ACHN (cell line): ENCODE data around the gene SATL1.
"Not testable (repeated sequence)": the region's sequence is repeated elsewhere in the genome, so short reads cannot be mapped to it uniquely, and the experiment has no call there.

ENCODE experiments used
- DNase-seq: peaks from one replicate; pipeline ENCODE4 v3.0.0-alpha.2; 2015
- in situ Hi-C: cut with HindIII; loops from 2 replicates; pipeline ENCODE4 v1.10.0; 2017; ENCODE audit warnings: low sequenced_read_pairs, low pct_ligation_motif_present, low pct_unique_long_range_greater_than_20kb

SATL1 gene, protein sequence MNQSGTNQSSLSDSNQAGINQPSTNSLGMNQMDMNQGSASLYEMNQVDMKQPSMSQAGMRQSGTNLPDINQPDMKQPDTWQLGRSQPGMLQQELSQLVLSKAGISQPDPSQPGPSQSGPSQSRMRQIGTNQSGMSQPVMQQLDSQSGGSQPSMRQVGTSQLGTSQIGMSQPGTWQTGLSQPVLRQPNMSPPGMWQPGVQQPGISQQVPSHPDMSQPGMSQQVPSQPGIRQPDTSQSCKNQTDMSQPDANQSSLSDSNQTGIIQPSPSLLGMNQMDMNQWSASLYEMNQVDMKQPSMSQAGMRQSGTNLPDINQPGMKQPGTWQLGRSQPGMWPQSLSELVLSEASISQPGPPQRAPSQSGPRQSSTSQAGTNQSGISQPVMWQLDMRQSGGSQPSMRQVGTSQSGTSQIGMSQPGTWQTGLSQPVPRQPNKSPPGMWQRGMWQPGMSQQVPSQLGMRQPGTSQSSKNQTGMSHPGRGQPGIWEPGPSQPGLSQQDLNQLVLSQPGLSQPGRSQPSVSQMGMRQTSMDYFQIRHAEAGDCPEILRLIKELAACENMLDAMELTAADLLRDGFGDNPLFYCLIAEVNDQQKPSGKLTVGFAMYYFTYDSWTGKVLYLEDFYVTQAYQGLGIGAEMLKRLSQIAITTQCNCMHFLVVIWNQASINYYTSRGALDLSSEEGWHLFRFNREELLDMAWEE

DNA sequence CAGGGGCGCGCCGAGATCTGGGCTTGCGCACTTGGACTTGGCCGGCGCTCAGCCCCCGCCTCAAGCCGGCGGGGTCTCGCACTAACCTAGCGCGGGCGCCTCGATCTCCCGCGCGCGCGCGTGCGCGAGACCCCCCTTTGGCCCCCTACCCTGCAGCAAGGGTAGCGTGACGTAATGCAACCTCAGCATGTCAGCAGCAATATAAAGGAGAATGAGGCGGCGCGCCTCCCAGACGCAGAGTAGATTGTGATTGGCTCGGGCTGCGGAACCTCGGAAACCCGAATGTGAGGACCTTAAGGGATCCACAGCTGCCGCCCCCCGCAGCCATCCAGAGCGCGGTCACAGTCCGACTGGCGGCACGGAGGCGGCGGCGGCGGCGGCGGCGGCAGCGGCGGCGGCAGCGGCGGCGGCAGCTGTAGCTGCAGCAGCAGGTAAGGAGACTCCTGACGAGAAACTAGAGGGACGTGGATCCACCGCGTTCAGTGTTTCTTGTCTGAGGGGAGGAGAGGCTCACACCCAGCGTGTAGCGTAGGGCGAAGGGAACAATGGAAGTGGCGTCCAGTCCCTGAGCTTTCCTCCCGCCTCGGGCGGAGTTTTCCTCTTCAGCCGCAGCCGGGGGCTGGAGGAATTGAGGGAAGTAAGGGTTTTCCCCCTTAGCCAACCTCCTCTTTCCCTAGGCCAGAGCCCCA lies at the start of gene SATL1, which contains the start of gene ZNF711:
TSS of gene SATL1 (minus strand) at position 19 of the 689 bp plus-strand sequence. CDS start 134,811 bp downstream, outside the sequence.
TSS of gene ZNF711 (plus strand) at position 231 of the 689 bp plus-strand sequence. CDS start 3,582 bp downstream, outside the sequence.
- in situ Hi-C loops: no loop called here
- no peak for DNase-seq

- in situ Hi-C loops: no loop called here
- DNase-seq: no peak
These were observed 45.6 kb upstream of the SATL1 start for GRCh38 chrX:85288992-85289723.

GRCh38 chrX:85285286-85285685 lies 41.7 kb upstream of the SATL1 start:
- DNase-seq, in situ Hi-C loops: not testable (repeated sequence)

DNA sequence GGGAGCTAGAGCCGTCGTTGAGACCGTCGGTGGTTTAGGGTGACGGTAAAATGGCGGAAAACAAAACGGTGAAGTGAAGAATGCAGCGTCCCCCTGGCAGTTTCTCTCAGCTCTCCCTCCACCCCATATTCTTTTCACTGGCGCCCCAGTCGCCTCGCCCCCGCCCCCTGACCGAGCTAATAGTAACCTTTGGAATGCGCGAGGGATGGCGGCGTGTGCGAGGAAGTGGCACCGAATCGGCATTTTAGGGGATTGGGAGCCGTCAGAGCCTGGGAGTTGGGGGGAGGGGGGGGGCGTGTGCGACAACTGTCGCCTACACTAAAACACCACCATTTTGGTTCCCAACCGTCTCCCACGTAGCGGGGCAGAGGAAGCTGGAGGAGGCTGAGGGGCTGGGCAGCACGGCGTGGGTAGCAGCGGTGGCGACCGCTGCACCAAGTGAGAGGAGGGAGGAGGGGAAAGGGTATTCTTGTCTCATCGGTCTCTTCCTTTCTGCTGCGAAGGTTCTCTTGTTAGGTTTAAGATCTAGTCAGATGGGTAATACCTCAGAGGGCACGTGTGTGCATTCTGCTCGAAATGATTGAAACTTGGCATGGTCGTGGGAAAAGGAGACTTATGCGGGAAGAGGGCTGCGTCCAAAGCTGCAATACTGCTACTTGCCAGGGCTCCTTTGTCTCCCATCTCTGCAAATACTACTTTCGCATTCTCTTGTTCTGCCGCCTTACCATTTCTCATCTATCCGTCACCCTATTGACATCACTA lies 1.1 kb upstream of the SATL1 start:
- no peak for DNase-seq
- in situ Hi-C loops: no loop called here

- DNase-seq: no peak
- in situ Hi-C loops: no loop called here
These were observed 424 bp downstream of the SATL1 start for GRCh38 chrX:85243155-85243554.

GRCh38 chrX:85223359-85223758 lies 20.2 kb downstream of the SATL1 start:
- DNase-seq: no peak
- in situ Hi-C loops: no loop called here

DNA sequence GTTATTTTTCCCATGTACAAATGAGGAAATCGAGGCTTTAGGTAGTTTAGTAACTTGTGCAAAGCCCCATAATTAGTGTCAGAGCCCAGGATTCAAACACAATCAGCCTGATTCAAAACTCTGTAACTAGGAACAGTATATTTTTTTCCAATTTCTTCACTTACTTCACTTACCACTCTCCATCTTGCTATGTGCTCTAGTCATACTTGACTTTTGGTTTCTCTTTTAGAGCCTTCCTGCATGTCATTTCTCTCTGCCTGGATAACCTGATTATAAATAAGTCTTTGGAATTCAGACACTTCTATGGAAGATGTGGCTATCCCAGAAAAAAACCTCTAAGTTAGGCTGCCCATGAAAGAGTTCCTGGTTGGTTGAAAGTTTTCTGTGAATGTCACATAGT lies 22.2 kb downstream of the SATL1 start:
- in situ Hi-C loops: no loop called here
- DNase-seq: no peak

DNA sequence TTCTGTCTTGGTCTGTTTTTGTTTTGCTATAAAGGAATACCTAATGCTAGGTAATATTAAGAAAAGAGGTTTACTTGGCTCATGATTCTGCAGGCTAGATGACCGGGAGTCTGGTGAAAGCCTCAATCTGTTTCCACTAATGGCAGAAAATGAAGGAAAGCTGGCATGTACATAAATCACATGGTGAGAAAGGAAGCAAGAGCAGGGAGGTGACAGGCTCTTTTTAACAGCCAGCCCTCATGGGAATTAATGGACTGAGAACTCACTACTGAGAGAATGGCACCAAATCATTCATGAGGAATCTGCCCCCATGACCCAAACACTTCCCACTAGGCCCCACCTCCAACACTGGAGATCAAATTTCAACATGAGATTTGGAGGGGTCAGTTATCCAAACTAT lies 27.6 kb downstream of the SATL1 start:
- in situ Hi-C loops: no loop called here
- DNase-seq: no peak

- in situ Hi-C loops: no loop called here
- no peak for DNase-seq
These were observed 29.6 kb downstream of the SATL1 start for GRCh38 chrX:85213792-85214530.

- DNase-seq: no peak
- in situ Hi-C loops: no loop called here
These were observed 40.1 kb downstream of the SATL1 start for GRCh38 chrX:85203461-85203970.

DNA sequence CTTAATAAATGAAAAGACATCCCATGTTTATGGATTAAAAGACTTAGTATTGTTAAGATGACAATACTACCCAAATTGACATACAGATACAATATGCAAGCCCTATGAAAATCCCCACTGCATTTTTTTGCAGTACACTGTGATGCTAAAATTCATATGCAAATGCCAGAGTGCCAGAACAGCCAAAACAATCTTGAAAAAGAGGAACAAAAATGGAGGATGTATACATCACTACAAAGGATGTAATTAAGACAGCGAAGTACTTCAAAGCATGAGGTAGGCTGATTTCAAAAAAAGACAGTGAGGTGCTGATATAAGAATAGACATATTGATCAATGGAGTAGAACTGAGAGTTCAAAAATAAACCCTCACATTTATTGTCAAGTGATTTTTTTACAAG lies 47.3 kb downstream of the SATL1 start:
- DNase-seq: no peak
- in situ Hi-C loops: no loop called here

DNA sequence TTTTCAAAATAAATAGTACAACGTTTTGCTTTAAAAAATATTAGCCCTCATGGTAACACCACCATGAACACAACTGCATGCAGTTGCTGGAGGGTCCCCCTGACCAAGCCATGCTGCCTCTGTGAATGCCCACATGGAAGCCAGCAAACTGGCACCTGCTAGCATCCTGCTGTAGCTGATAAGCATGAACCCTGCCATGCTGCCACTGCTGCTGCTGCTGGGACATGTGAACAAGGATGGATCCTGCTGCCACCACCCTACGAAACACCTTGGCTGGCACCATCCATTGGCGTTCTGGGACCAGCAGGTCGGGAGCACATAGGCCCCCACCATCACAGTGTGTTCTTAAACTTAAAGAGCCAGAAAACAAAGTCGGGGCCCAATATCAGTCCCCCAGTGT lies 83.9 kb downstream of the SATL1 start:
- in situ Hi-C loops: no loop called here
- DNase-seq: no peak

GRCh38 chrX:85140964-85141363 lies 102.6 kb downstream of the SATL1 start:
- DNase-seq: no peak
- in situ Hi-C loops: no loop called here

GRCh38 chrX:85139422-85139821 lies 104.2 kb downstream of the SATL1 start:
- no peak for DNase-seq
- in situ Hi-C loops: no loop called here

GRCh38 chrX:85136409-85136808 lies 107.2 kb downstream of the SATL1 start:
- DNase-seq: no peak
- in situ Hi-C loops: no loop called here

GRCh38 chrX:85115252-85115651 lies 128.3 kb downstream of the SATL1 start:
- no peak for DNase-seq
- in situ Hi-C loops: no loop called here

GRCh38 chrX:85114776-85115175 lies 128.8 kb downstream of the SATL1 start:
- in situ Hi-C loops: no loop called here
- DNase-seq: no peak
